ENCODE measurements around the gene VTA1.

GRCh38 chr6:142121342-142121741 lies 25.7 kb upstream of the VTA1 start:
- no peak for TF ChIP-seq CEBPB (IDR thresholded peaks at IDR 0.05; ENCODE audit: low read depth, low read length)
- no peak for TF ChIP-seq CTCF (conservative IDR thresholded peaks at IDR 0.05; ENCODE audit: low read depth, low read length)
- no peak for TF ChIP-seq BHLHE40 (IDR thresholded peaks at IDR 0.05; ENCODE audit: low read depth, low read length)
- TF ChIP-seq CHD1 (IDR thresholded peaks at IDR 0.05; ENCODE audit: low read depth, low read length): no peak
- no peak for TF ChIP-seq USF2 (IDR thresholded peaks at IDR 0.05; ENCODE audit: low read depth, low read length)
- no peak for TF ChIP-seq POLR2A (IDR thresholded peaks at IDR 0.05; ENCODE audit: low read depth, low read length)
- no peak for TF ChIP-seq MAZ (IDR thresholded peaks at IDR 0.05; ENCODE audit: borderline replicate concordance, low read depth, low read length)
- no peak for TF ChIP-seq RAD21 (IDR thresholded peaks at IDR 0.05; ENCODE audit: low read length)
- no peak for TF ChIP-seq ELK1 (IDR thresholded peaks at IDR 0.05; ENCODE audit: borderline replicate concordance, low read depth, low read length)

Data from IMR-90 (cell line).